Tibial artery (tissue), 4 donors: ENCODE results near the gene GRIK1.

Experiments used
- DNase-seq, 2 donors: peaks; one replicate each; pipeline ENCODE4 v3.0.0-alpha.2; 2019
- H3K27ac ChIP-seq, 2 donors: fragments of 200-600 bp; sonication (generic) in 1 of 2; 1 replicate in 1 of 2; 2 replicates in 1 of 2; pipeline ENCODE4 v1.5.1; 2018 to 2019; ENCODE audit warnings: mild to moderate bottlenecking in 1 of 2
- H3K27me3 ChIP-seq, 2 donors: fragments of 200-600 bp; sonication (generic) in 1 of 2; one replicate each; pipeline versions ENCODE4 v1.5.1 to v1.6.0; 2016 to 2019
- H3K36me3 ChIP-seq, 3 donors: fragments of 200-600 bp; sonication (generic) in 2 of 3; one replicate each; pipeline ENCODE4 v1.5.1; 2016 to 2019; ENCODE audit warnings: mild to moderate bottlenecking in 2 of 3
- H3K4me1 ChIP-seq, 4 donors: fragments of 200-600 bp; sonication (generic) in 2 of 4; 1 replicate in 3 of 4; 2 replicates in 1 of 4; pipeline ENCODE4 v1.5.1; 2016 to 2019
- H3K4me3 ChIP-seq, 2 donors: fragments of 200-600 bp; sonication (generic) in 1 of 2; 1 replicate in 1 of 2; 2 replicates in 1 of 2; pipeline ENCODE4 v1.5.1; 2018 to 2019; ENCODE audit warnings: mild to moderate bottlenecking in 2 of 2
- H3K9me3 ChIP-seq, 3 donors: fragments of 200-600 bp; sonication (generic) in 1 of 3; one replicate each; pipeline ENCODE4 v1.5.1; 2016 to 2019
- CTCF ChIP-seq, 2 experiments: fragments of 200-600 bp in 1 of 2; fragments of 450-650 bp in 1 of 2; IDR thresholded peaks; one replicate each; pipeline ENCODE4 v1.5.1; 2017 to 2019; ENCODE audit warnings: antibody characterized with exemption in 2 of 2, mild to moderate bottlenecking in 1 of 2, moderate library complexity in 1 of 2
- intact Hi-C: fragments of 100-400 bp; cut with DNase I; formaldehyde crosslinking; loops from one replicate; pipeline ENCODE4 v1.15.0; 2023; ENCODE audit warnings: low total_unique reads

The GRIK1 gene

GRCh38 chr21:29715089-29715488, 224.7 kb downstream of the GRIK1 start:
- Histone ChIP-seq H3K4me3 (no peak overlapping the region), H3K4me1 (peaks cover 0 to 5% (median 0%) of the 10 kb centered on the region in 4 donors), H3K36me3 (no peaks in the 10 kb centered on the region), H3K27ac (no peak overlapping the region), H3K27me3 (no peaks in the 10 kb centered on the region), H3K9me3 (no peaks in the 10 kb centered on the region)
- intact Hi-C loops: no loop called here
- DNase-seq: no peak
- no peak for TF ChIP-seq CTCF (IDR thresholded peaks at IDR 0.05)

DNA sequence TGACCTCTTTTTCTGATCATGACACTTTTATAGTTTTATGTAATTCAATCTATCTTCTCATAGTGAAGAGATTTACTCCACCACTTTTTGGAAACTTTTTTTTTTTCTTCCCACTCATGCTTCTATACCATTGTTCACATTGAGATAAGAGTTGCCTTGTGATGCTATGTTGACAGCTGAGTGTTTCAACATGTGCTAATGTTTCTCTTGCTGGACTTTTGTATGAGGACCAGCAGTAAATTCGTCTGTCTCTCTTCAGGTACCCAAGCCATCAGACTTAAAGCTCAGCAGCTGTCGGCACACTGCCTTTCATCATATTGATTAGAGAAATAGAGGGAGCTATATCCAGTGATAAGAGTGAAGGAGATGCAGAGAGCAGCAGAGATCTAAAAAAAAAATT, 227.0 kb downstream of the GRIK1 start:
- no peaks in the 10 kb centered on the region for H3K27me3 ChIP-seq
- no peak overlapping the region for H3K4me3 ChIP-seq
- peaks cover 0 to 5% (median 0%) of the 10 kb centered on the region in 4 donors for H3K4me1 ChIP-seq
- TF ChIP-seq CTCF (IDR thresholded peaks at IDR 0.05): no peak
- no peaks in the 10 kb centered on the region for H3K36me3 ChIP-seq
- H3K9me3 ChIP-seq: no peaks in the 10 kb centered on the region
- no peak for DNase-seq
- H3K27ac ChIP-seq: no peak overlapping the region
- intact Hi-C loops: no loop called here

- Histone ChIP-seq H3K4me1 (peaks cover 0 to 5% (median 0%) of the 10 kb centered on the region in 4 donors), H3K9me3 (no peaks in the 10 kb centered on the region), H3K4me3 (no peak overlapping the region), H3K27ac (no peak overlapping the region), H3K27me3 (no peaks in the 10 kb centered on the region), H3K36me3 (no peaks in the 10 kb centered on the region)
- intact Hi-C loops: no loop called here
- no peak for TF ChIP-seq CTCF (IDR thresholded peaks at IDR 0.05)
- no peak for DNase-seq
Measured at GRCh38 chr21:29711236-29711635, 228.6 kb downstream of the GRIK1 start.

DNA sequence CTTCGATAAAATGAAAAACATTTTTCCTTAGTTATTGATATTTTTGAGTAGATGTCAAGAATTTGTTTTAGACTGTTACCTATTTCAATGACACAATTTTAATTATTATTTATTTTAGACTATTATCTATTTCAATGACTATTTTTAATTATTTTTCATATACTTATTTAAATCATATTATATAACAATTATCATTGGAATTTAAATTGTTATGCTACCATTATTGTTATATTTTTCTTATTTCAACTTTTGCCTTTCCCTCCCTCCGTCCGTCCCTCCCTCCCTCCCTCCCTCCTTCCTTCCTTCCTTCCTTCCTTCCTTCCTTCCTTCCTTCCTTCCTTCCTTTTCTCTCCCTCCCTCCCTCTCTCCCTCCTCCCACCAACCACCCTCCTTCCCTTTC, 229.3 kb downstream of the GRIK1 start:
- Histone ChIP-seq H3K4me1 (peaks cover 0 to 5% (median 0%) of the 10 kb centered on the region in 4 donors), H3K9me3 (no peaks in the 10 kb centered on the region), H3K27me3 (no peaks in the 10 kb centered on the region), H3K4me3 (no peak overlapping the region), H3K36me3 (no peaks in the 10 kb centered on the region), H3K27ac (no peak overlapping the region)
- intact Hi-C loops: no loop called here
- DNase-seq: no peak
- no peak for TF ChIP-seq CTCF (IDR thresholded peaks at IDR 0.05)

GRCh38 chr21:29708401-29708800, 231.4 kb downstream of the GRIK1 start:
- no peak for TF ChIP-seq CTCF (IDR thresholded peaks at IDR 0.05)
- no peak overlapping the region for H3K4me3 ChIP-seq
- no peaks in the 10 kb centered on the region for H3K27me3 ChIP-seq
- no peaks in the 10 kb centered on the region for H3K9me3 ChIP-seq
- intact Hi-C loops: no loop called here
- no peaks in the 10 kb centered on the region for H3K36me3 ChIP-seq
- DNase-seq: no peak
- H3K4me1 ChIP-seq: peaks cover 0 to 2% (median 0%) of the 10 kb centered on the region in 4 donors
- H3K27ac ChIP-seq: no peak overlapping the region

DNA sequence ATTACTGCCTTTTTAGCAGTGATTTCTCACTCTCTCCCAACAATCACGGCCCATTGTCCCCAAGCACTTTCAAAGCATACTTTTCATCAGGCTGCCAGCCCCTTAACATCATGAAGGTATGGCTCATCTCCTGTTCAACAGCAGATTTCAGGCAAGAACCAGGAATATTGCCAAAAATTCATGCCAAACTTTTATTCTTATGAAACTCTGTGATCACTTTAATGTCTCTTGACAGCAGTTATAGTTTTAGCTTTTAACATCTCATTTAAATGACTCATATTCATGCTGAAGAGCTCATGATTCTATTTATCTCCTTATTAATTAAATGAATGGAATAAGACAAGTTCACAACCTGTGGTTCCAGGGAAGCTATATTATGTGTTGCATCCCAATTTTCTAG, 235.1 kb downstream of the GRIK1 start:
- H3K36me3 ChIP-seq: no peaks in the 10 kb centered on the region
- TF ChIP-seq CTCF (IDR thresholded peaks at IDR 0.05): no peak
- no peak overlapping the region for H3K4me3 ChIP-seq
- no peak for DNase-seq
- H3K9me3 ChIP-seq: no peaks in the 10 kb centered on the region
- H3K4me1 ChIP-seq: no peaks in the 10 kb centered on the region
- intact Hi-C loops: no loop called here
- H3K27me3 ChIP-seq: no peaks in the 10 kb centered on the region
- no peak overlapping the region for H3K27ac ChIP-seq
